ENCODE measurements around the gene TTYH3. TPM values are rescaled to one million over a fixed set of nuclear protein-coding genes. Genes with fewer than 3 reads are reported as not detected.
A peak's percentile ranks its signal among the peaks of the same experiment; 100 is the strongest.
"Not testable (repeated sequence)": the region's sequence is repeated elsewhere in the genome, so short reads cannot be mapped to it uniquely, and the experiment has no call there.

The TTYH3 gene
- total RNA-seq, 4 donors from 2014 or later, result 7.2 to 43.2 (median 15.7) TPM

DNA sequence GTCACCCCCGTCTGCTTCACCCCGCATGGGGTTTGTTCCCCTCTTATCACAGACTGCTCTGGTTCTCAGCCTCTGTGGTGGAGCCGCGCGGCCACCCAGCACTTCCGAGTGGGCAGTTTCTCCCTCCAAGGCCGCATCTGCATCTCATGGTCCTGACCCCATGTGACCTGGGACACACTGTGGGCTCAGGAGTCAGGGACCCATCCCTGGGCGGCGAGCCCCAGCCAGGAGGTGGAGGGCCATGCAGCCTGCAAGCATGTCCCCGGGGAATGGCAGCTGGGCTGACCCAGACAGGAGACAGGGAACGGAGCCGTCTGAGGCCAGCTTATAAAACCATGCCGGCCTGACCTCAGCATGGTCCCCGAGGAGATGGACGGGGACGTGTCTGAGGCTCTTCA, 25.2 kb upstream of the TTYH3 start:
- H3K36me3 ChIP-seq, result peaks cover 0 to 71% (median 8%) of the 10 kb centered on the region in 3 donors
- TF ChIP-seq POLR2A (IDR thresholded peaks at IDR 0.05), result no peak
- TF ChIP-seq, protein P1, sequence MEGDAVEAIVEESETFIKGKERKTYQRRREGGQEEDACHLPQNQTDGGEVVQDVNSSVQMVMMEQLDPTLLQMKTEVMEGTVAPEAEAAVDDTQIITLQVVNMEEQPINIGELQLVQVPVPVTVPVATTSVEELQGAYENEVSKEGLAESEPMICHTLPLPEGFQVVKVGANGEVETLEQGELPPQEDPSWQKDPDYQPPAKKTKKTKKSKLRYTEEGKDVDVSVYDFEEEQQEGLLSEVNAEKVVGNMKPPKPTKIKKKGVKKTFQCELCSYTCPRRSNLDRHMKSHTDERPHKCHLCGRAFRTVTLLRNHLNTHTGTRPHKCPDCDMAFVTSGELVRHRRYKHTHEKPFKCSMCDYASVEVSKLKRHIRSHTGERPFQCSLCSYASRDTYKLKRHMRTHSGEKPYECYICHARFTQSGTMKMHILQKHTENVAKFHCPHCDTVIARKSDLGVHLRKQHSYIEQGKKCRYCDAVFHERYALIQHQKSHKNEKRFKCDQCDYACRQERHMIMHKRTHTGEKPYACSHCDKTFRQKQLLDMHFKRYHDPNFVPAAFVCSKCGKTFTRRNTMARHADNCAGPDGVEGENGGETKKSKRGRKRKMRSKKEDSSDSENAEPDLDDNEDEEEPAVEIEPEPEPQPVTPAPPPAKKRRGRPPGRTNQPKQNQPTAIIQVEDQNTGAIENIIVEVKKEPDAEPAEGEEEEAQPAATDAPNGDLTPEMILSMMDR (IDR thresholded peaks at IDR 0.05), result no peak
- no peak for TF ChIP-seq EP300 (IDR thresholded peaks at IDR 0.05)
- DNase-seq (ENCODE audit: low spot score in 2 of 2), result no peak
- H3K27me3 ChIP-seq, result no peaks in the 10 kb centered on the region
- peaks cover 0 to 31% (median 0%) of the 10 kb centered on the region in 4 donors for H3K4me1 ChIP-seq
- no peak overlapping the region for H3K4me3 ChIP-seq
- H3K27ac ChIP-seq, result peak overlapping the region in 1 of 4 donors; percentile 63
- WGBS, 2 donors, result 73 to 76% methylated on average over 16 of the region's 16 CpGs
- H3K9me3 ChIP-seq, result no peaks in the 10 kb centered on the region

DNA sequence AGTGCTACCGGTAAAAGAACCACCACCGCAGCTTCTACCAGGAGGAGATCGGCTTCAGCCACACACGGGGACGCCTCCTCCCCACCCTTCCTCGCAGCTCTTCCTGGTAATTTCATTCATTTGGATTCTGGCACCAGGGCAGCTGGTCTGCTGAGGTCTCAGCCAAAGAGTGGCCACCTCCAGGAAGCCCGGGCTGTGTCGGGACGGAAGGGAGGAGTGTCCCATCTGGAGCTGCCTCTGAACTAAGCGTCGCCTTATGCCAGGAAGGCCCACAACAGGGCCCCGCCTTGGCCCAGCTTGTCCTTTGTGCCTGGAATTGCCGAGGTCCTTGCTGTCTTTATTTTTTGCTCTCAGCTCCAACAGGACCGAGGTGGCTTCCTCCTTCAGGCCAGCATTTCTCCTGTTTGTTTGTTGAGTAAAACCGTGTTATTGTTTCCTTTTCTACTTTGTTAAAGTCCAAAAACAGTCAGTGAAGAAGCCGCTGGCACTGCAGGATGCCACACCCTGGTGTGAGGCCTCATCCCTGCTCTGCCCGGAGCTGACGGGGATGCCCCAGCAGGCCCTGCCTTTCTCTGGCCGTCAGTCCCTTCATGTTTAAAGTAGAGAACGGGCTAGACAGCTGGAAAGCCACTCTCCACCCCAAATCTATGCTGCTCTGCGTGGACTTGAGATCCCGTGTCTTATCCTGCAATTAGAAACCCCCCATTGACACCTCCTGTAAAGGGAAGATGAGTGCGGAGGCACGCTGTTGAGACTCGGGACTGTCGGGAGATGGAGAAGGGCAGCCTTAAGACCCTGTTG, 24.5 kb upstream of the TTYH3 start:
- peak overlapping the region in 3 of 4 donors; percentile 40 to 63 (median 49) for H3K27ac ChIP-seq
- DNase-seq (ENCODE audit: low spot score in 2 of 2), result no peak
- H3K9me3 ChIP-seq, result no peaks in the 10 kb centered on the region
- H3K4me3 ChIP-seq, result no peak overlapping the region
- H3K27me3 ChIP-seq, result no peaks in the 10 kb centered on the region
- peaks cover 0 to 63% (median 4%) of the 10 kb centered on the region in 3 donors for H3K36me3 ChIP-seq
- H3K4me1 ChIP-seq, result peaks cover 0 to 31% (median 0%) of the 10 kb centered on the region in 4 donors
- TF ChIP-seq, protein P1 (IDR thresholded peaks at IDR 0.05), result no peak
- TF ChIP-seq POLR2A (IDR thresholded peaks at IDR 0.05) (no peak), EP300 (IDR thresholded peaks at IDR 0.05) (peak in 1 of 2 donors; percentile 70)
- WGBS, 2 donors, result 69 to 72% methylated on average over 26 of the region's 26 CpGs

DNA sequence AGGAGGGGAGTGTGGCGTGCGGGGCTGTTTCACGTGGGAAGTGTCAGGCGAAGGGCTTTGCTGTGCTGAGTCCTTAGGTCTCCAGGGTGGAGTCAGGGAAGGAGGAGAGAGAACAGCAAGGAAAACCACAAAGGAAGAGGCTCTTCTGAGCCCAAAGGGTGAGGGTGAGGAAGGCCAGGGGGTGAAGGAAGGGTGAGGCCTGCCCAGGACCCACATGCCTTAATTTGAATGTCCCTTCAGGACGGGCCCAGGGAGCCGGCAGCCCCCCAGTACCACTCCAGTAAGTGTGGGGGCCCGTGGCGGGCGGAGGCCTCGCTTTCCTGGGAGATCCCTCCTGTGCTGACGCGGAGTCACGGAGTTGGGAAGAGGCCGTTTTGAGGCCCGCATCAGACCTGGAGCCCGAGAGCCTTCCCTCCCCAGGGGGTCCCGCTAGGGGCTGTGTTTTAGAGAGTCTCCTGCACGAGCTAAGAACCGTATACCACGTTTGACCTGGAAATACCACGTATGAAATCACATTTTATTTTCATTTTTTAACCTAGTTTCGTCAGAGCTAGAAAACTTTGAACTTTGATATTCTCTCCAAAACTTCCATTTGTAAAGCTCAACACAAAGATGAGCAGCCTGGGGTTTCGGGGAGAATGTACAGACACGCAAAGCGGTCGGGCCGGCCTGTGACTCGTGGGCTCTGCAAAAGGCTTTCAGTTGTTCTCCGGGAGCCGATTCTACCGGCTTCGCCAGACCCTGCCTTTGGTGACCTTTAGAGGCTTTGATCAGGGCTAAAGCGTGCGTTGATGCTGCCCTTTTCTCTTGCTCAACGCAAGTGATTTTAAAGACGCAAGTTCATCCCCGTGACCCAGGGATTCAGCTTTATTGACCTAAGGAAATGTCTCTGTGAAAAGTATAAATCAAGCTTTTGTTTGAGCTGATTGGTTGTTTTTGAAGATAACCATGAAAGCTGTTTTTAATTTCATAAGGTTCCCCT, 23.6 kb upstream of the TTYH3 start:
- Histone ChIP-seq H3K4me1 (peaks cover 0 to 38% (median 1%) of the 10 kb centered on the region in 4 donors), H3K27ac (peak overlapping the region in 3 of 4 donors; percentile 40 to 63 (median 49)), H3K9me3 (no peaks in the 10 kb centered on the region), H3K4me3 (no peak overlapping the region), H3K27me3 (no peaks in the 10 kb centered on the region), H3K36me3 (peaks cover 0 to 55% (median 4%) of the 10 kb centered on the region in 3 donors)
- no peak for DNase-seq (ENCODE audit: low spot score in 2 of 2)
- WGBS, 2 donors, result 76 to 78% methylated on average over 36 to 37 of the region's 37 CpGs
- no peak for TF ChIP-seq POLR2A (IDR thresholded peaks at IDR 0.05)
- TF ChIP-seq, protein P1 (IDR thresholded peaks at IDR 0.05), result no peak
- no peak for TF ChIP-seq EP300 (IDR thresholded peaks at IDR 0.05)

DNA sequence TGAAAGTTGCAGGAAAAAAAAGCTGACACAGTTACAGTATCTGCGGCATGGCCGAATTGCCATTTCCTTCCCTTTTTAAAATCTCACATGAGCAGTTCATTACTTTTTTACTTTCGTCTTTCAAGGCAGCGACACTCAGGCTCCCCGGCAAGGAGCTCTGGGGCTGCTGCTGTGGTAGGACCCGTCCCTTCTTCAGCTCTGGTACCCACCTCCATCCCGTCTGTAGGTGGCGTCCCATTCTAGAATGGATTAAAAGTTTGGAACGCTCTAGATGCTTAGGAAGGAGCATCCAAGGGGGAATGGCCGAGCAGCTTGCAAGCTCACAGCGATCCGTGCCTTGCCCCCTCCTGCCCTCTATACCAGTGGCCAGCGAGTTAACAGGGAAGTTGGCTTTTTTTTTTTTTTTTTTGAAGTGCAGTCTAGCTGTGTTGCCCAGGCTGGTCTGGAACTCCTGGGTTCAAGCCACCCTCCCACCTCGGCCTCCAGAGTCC, 22.8 kb upstream of the TTYH3 start:
- no peaks in the 10 kb centered on the region for H3K9me3 ChIP-seq
- DNase-seq (ENCODE audit: low spot score in 2 of 2), result no peak
- H3K27me3 ChIP-seq, result no peaks in the 10 kb centered on the region
- 43 to 50% methylated on average over 14 of the region's 14 CpGs for WGBS, 2 donors
- H3K4me3 ChIP-seq, result no peak overlapping the region
- H3K27ac ChIP-seq, result peak overlapping the region in 1 of 4 donors; percentile 63
- peaks cover 0 to 46% (median 8%) of the 10 kb centered on the region in 4 donors for H3K4me1 ChIP-seq
- H3K36me3 ChIP-seq, result peaks cover 0 to 51% (median 4%) of the 10 kb centered on the region in 3 donors
- no peak for TF ChIP-seq EP300 (IDR thresholded peaks at IDR 0.05)
- no peak for TF ChIP-seq POLR2A (IDR thresholded peaks at IDR 0.05)
- TF ChIP-seq, protein P1 (IDR thresholded peaks at IDR 0.05), result peak in 4 of 5 experiments; percentile 29 to 45 (median 32)

DNA sequence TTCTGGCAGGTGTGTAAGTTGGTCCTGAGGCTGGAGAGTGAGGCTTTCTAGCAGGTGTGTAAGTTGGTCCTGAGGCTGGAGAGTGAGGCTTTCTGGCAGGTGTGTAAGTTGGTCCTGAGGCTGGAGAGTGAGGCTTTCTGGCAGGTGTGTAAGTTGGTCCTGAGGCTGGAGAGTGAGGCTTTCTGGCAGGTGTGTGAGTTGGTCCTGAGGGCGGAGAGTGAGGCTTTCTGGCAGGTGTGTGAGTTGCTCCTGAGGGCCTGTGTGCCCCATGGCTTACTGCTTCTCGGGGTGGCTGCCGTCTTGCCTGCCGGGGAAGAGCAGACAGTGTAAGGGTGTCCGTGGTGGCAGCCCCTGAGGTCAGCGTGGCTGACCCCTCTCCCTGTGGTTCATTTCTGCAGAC, 22.1 kb upstream of the TTYH3 start:
- peaks cover 0 to 48% (median 3%) of the 10 kb centered on the region in 3 donors for H3K36me3 ChIP-seq
- H3K27me3 ChIP-seq; H3K9me3 ChIP-seq; DNase-seq (ENCODE audit: low spot score in 2 of 2); H3K4me3 ChIP-seq: not testable (repeated sequence)
- 92 to 94% methylated on average over 6 of the region's 6 CpGs for WGBS, 2 donors
- peaks cover 0 to 53% (median 10%) of the 10 kb centered on the region in 4 donors for H3K4me1 ChIP-seq
- peak overlapping the region in 2 of 4 donors; percentile 50 to 63 for H3K27ac ChIP-seq
